ENCODE measurements around the gene HDAC9. TPM values are rescaled to one million over a fixed set of nuclear protein-coding genes. Genes with fewer than 3 reads are reported as not detected.

HDAC9 gene
- total RNA-seq, 4 donors from 2014 or later, result 3.4 to 7.2 (median 4.5) TPM

DNA sequence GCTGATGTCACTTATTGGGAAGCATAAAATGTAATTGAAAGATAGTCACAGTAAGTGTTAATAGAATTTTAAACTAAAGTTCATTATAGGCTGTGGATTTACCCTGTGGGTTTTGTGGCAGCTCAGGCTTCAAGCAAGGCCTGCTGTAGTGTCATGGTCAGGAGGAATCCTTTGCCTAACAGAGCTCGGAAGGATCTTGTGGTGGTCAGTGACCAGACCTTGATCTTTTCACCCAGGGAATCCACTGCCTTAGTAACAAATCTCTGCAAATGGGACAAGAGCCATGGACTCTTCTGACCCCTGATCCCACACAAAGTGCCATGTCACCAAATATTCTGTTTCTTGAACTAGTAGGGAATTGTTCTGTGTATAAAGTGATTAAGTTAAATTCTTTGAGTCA is 20.6 kb upstream of the HDAC9 start:
- Histone ChIP-seq H3K4me1 (no peaks in the 10 kb centered on the region), H3K9me3 (no peaks in the 10 kb centered on the region), H3K27ac (no peak overlapping the region), H3K27me3 (no peaks in the 10 kb centered on the region), H3K36me3 (no peaks in the 10 kb centered on the region), H3K4me3 (no peak overlapping the region)
- DNase-seq (ENCODE audit: low spot score in 2 of 2), result no peak
- WGBS, result 91% methylated on average over 1 of the region's 1 CpG
- TF ChIP-seq POLR2A (IDR thresholded peaks at IDR 0.05), result no peak
- no peak for TF ChIP-seq POLR2AphosphoS5 (IDR thresholded peaks at IDR 0.05)
- TF ChIP-seq, protein P1, sequence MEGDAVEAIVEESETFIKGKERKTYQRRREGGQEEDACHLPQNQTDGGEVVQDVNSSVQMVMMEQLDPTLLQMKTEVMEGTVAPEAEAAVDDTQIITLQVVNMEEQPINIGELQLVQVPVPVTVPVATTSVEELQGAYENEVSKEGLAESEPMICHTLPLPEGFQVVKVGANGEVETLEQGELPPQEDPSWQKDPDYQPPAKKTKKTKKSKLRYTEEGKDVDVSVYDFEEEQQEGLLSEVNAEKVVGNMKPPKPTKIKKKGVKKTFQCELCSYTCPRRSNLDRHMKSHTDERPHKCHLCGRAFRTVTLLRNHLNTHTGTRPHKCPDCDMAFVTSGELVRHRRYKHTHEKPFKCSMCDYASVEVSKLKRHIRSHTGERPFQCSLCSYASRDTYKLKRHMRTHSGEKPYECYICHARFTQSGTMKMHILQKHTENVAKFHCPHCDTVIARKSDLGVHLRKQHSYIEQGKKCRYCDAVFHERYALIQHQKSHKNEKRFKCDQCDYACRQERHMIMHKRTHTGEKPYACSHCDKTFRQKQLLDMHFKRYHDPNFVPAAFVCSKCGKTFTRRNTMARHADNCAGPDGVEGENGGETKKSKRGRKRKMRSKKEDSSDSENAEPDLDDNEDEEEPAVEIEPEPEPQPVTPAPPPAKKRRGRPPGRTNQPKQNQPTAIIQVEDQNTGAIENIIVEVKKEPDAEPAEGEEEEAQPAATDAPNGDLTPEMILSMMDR (IDR thresholded peaks at IDR 0.05), result no peak
- TF ChIP-seq EP300 (IDR thresholded peaks at IDR 0.05), result no peak

DNA sequence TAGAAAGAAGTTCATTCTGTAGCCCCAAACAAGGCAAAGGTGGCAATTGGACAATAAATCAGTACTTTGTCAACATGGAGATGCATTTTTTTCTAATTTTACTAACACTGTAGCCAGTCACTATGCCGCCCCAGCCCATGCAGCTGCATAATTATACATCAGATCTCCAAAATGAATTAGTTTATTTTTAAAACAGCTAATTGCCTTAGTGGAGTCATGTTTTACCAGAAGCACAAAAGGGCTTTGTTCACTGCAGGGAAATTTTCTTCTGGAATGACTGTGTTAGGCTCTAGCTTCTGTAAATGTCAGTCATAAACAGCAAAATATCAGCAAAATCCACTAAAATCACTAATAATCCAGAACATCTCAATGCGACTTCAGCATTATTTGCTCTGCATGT is 20.1 kb upstream of the HDAC9 start:
- Histone ChIP-seq H3K4me1 (no peaks in the 10 kb centered on the region), H3K27ac (no peak overlapping the region), H3K4me3 (no peak overlapping the region), H3K27me3 (no peaks in the 10 kb centered on the region), H3K9me3 (no peaks in the 10 kb centered on the region), H3K36me3 (no peaks in the 10 kb centered on the region)
- TF ChIP-seq POLR2AphosphoS5 (IDR thresholded peaks at IDR 0.05), result no peak
- TF ChIP-seq POLR2A (IDR thresholded peaks at IDR 0.05), result no peak
- TF ChIP-seq EP300 (IDR thresholded peaks at IDR 0.05), result no peak
- TF ChIP-seq, protein P1 (IDR thresholded peaks at IDR 0.05), result no peak
- no peak for DNase-seq (ENCODE audit: low spot score in 2 of 2)
- 69% methylated on average over 2 of the region's 2 CpGs for WGBS

DNA sequence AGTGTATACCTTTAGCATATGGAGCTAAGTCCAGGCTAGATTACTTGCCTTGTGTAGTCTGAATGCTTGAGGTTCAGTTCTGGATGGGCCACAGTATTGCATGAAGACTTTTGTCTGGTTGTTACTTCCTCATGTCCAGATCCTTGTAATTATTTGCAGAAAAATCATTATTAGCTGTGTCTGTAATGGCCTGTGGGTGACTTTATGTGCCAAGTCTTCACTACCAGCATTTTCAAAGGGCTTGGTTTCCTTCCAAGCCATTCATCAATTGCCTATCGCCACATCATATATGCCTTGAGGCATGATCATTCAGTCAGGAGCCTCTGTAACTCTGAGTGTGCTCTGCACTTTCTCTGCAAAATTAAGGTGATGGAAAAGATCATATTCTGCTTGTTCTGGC is 13.8 kb upstream of the HDAC9 start:
- Histone ChIP-seq H3K36me3 (no peaks in the 10 kb centered on the region), H3K27me3 (no peaks in the 10 kb centered on the region), H3K4me3 (no peak overlapping the region), H3K9me3 (no peaks in the 10 kb centered on the region), H3K27ac (no peak overlapping the region), H3K4me1 (no peaks in the 10 kb centered on the region)
- DNase-seq (ENCODE audit: low spot score in 2 of 2), result no peak
- TF ChIP-seq EP300 (IDR thresholded peaks at IDR 0.05) (no peak), POLR2AphosphoS5 (IDR thresholded peaks at IDR 0.05) (no peak), POLR2A (IDR thresholded peaks at IDR 0.05) (no peak)
- TF ChIP-seq, protein P1 (IDR thresholded peaks at IDR 0.05), result no peak
- 76% methylated on average over 1 of the region's 1 CpG for WGBS

DNA sequence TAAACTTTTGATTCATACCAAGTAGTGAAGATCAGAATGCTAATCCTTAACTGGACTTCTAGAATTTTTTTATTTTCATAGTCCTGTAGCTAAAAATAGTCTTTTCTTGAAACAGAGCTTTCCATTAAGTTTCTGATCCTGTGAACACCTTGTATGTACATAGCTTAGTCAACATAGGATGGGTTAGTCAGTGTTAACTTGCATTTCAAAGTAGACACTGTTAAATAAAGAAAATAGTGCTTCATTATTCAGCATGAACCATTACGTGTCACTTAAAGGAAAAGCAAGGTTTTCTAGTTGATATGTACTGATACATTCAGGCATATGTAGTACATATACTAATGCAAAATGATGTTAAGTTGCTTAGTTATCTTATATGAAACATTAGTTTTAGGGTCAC is 7.5 kb upstream of the HDAC9 start:
- 86% methylated on average over 1 of the region's 1 CpG for WGBS
- Histone ChIP-seq H3K9me3 (no peaks in the 10 kb centered on the region), H3K4me1 (no peaks in the 10 kb centered on the region), H3K27ac (no peak overlapping the region), H3K27me3 (no peaks in the 10 kb centered on the region), H3K4me3 (no peak overlapping the region), H3K36me3 (no peaks in the 10 kb centered on the region)
- DNase-seq (ENCODE audit: low spot score in 2 of 2), result no peak
- TF ChIP-seq POLR2AphosphoS5 (IDR thresholded peaks at IDR 0.05) (no peak), EP300 (IDR thresholded peaks at IDR 0.05) (no peak), POLR2A (IDR thresholded peaks at IDR 0.05) (no peak)
- TF ChIP-seq, protein P1 (IDR thresholded peaks at IDR 0.05), result no peak

DNA sequence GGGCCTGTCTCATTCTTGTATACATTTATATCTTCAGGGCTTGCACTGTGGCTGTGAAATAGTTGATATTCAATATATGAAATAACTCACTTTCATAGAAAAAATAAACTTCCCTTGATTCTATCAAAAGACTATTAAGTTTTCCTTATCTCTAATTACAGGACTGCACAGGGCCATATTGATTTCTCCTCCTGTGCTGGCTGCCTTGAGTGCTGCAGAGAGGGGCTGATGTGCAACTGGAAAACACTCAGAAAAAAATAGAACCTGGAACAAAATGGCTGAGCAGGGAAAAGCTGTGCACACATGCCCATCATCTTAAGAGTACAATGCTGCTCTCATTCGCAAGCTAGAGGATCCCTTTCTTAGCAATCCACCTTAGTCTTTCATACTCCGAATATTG is 5.9 kb upstream of the HDAC9 start:
- Histone ChIP-seq H3K27ac (no peak overlapping the region), H3K27me3 (no peaks in the 10 kb centered on the region), H3K9me3 (no peaks in the 10 kb centered on the region), H3K4me3 (no peak overlapping the region), H3K36me3 (no peaks in the 10 kb centered on the region), H3K4me1 (no peaks in the 10 kb centered on the region)
- DNase-seq (ENCODE audit: low spot score in 2 of 2), result no peak
- WGBS, result 97% methylated on average over 2 of the region's 2 CpGs
- TF ChIP-seq, protein P1 (IDR thresholded peaks at IDR 0.05), result no peak
- TF ChIP-seq POLR2AphosphoS5 (IDR thresholded peaks at IDR 0.05) (no peak), EP300 (IDR thresholded peaks at IDR 0.05) (no peak)
